Measurements from ENCODE around the gene DEF6. TPM values are rescaled to one million over a fixed set of nuclear protein-coding genes. Genes with fewer than 3 reads are reported as not detected.

Gene DEF6
- total and polyA plus RNA-seq, 2 of the 13 experiments (the other 11 are each of a cell fraction or from before 2014, with no cell fraction given), result 5.2 to 10.0 TPM

DNA sequence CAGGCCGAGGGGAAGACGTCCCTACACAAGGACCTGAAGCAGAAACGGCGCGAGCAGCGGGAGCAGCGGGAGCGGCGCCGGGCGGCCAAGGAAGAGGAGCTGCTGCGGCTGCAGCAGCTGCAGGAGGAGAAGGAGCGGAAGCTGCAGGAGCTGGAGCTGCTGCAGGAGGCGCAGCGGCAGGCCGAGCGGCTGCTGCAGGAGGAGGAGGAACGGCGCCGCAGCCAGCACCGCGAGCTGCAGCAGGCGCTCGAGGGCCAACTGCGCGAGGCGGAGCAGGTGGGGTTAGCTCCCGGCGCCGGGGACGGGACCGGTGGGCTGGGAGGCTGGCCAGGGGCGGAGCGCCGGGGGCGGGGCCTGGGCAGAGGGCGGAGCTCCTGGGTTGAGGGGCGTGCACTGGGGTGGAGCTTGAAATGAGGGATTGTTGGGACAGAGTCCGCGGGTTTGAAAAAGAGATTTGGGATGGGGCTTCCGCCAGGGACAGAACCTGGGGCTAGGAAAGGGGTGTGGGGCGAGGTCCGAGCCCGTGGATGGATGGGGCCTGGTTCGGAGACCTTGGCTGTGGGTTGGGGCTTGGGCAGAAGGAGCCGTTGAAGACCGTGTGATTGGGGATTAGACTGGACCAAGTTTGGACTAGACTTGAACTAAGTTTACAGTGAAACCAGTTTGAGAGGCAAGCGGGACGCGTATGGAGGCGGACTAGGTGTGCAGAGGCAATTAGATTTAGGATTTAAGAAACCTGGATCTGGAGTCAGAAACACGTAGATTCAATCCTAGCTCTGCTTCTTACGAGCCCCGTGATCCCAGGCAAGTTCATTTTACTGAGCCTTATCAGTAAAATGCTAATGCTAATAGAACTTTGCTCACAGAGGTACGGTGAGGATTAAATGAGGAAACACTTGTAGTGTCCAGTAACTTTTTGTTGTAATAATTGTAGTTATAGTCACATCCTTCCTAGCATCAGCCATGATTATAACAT, 20.9 kb downstream of the DEF6 start (continued):
- TF ChIP-seq U2AF2 (IDR thresholded peaks at IDR 0.05; ENCODE audit: low read depth, low read length), result no peak
- TF ChIP-seq, protein P1, sequence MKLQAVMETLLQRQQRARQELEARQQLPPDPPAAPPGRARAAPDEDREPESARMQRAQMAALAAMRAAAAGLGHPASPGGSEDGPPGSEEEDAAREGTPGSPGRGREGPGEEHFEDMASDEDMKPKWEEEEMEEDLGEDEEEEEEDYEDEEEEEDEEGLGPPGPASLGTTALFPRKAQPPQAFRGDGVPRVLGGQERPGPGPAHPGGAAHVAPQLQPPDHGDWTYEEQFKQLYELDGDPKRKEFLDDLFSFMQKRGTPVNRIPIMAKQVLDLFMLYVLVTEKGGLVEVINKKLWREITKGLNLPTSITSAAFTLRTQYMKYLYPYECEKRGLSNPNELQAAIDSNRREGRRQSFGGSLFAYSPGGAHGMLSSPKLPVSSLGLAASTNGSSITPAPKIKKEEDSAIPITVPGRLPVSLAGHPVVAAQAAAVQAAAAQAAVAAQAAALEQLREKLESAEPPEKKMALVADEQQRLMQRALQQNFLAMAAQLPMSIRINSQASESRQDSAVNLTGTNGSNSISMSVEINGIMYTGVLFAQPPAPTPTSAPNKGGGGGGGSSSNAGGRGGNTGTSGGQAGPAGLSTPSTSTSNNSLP (IDR thresholded peaks at IDR 0.05; ENCODE audit: low read depth, low read length), result no peak
- no peak for TF ChIP-seq RCOR2 (CRISPR knock-in tag; IDR thresholded peaks at IDR 0.05)
- TF ChIP-seq MZF1 (CRISPR knock-in tag; IDR thresholded peaks at IDR 0.05; ENCODE audit: borderline replicate concordance), result no peak
- TF ChIP-seq FOXM1 (CRISPR knock-in tag; IDR thresholded peaks at IDR 0.05), result no peak
- no peak for TF ChIP-seq REXO4 (CRISPR knock-in tag; IDR thresholded peaks at IDR 0.05; ENCODE audit: borderline replicate concordance)
- peak; percentile 91; the same call in 1 of the 2 replicates for TF ChIP-seq ATF5 (CRISPR knock-in tag; IDR thresholded peaks at IDR 0.05; ENCODE audit: low read depth)
- no peak for TF ChIP-seq NPAS2 (CRISPR knock-in tag; IDR thresholded peaks at IDR 0.05; ENCODE audit: borderline replicate concordance)
- TF ChIP-seq ZNF33B (CRISPR knock-in tag; IDR thresholded peaks at IDR 0.05), result no peak; the same call in 1 of the 2 replicates
- TF ChIP-seq ZNF687 (CRISPR knock-in tag; IDR thresholded peaks at IDR 0.05), result peak; percentile 98
- TF ChIP-seq RAD21 (CRISPR knock-in tag; IDR thresholded peaks at IDR 0.05), result peak; percentile 45
- TF ChIP-seq ARNT2 (CRISPR knock-in tag; IDR thresholded peaks at IDR 0.05; ENCODE audit: low read depth), result no peak; the same call in none of the 2 replicates
- no peak for TF ChIP-seq PHF20 (CRISPR knock-in tag; IDR thresholded peaks at IDR 0.05)
- TF ChIP-seq FOSL2 (CRISPR knock-in tag; IDR thresholded peaks at IDR 0.05), result no peak; the same call in 1 of the 2 replicates
- no peak for TF ChIP-seq RFX5 (IDR thresholded peaks at IDR 0.05; ENCODE audit: low read depth, low read length)
- TF ChIP-seq ZNF841 (CRISPR knock-in tag; IDR thresholded peaks at IDR 0.05; ENCODE audit: borderline replicate concordance), result 0 out of 2 replicates have a peak, but pooled peaks have one; percentile 21
- TF ChIP-seq BORCS8-MEF2B (CRISPR knock-in tag; IDR thresholded peaks at IDR 0.05), result no peak
- TF ChIP-seq SATB2 (CRISPR knock-in tag; IDR thresholded peaks at IDR 0.05), result no peak; the same call in 1 of the 2 replicates
- TF ChIP-seq BRF2 (CRISPR knock-in tag; IDR thresholded peaks at IDR 0.05), result no peak
- peak; percentile 72 for TF ChIP-seq DBP (CRISPR knock-in tag; IDR thresholded peaks at IDR 0.05; ENCODE audit: not compliant biosample characterization)

Measured in HepG2 (cell line).